Measurements from ENCODE around the gene PEPD.

GRCh38 chr19:33463199-33463598 is 58.4 kb downstream of the PEPD start:
- TF ChIP-seq CTCF (IDR thresholded peaks at IDR 0.05) (no peak), ZNF396 (CRISPR knock-in tag; IDR thresholded peaks at IDR 0.05; ENCODE audit: borderline replicate concordance) (no peak), AR (CRISPR knock-in tag; IDR thresholded peaks at IDR 0.05) (no peak), CREB1 (CRISPR knock-in tag; IDR thresholded peaks at IDR 0.05) (no peak)

Measured in WTC11 (cell line).